HG03354 (cell line): ENCODE results near the gene ACER3.
"Not testable (repeated sequence)": the region's sequence is repeated elsewhere in the genome, so short reads cannot be mapped to it uniquely, and the experiment has no call there.

Experiments
- ATAC-seq: cut with Tn5 transposase; IDR thresholded peaks from one replicate; pipeline ENCODE4 v1.9.1; 2021; ENCODE audit warnings: mild to moderate bottlenecking; ENCODE audit not compliant: unreplicated experiment, poor library complexity, severe bottlenecking

ACER3 gene

GRCh38 chr11:76835928-76836612 lies 24.6 kb upstream of the ACER3 start:
- no peak for ATAC-seq

GRCh38 chr11:76836613-76837291 lies 24.0 kb upstream of the ACER3 start:
- ATAC-seq: no peak

GRCh38 chr11:76837696-76838677 lies 22.7 kb upstream of the ACER3 start:
- no peak for ATAC-seq

- no peak for ATAC-seq
Measured at GRCh38 chr11:76838678-76839068, 22.0 kb upstream of the ACER3 start.

GRCh38 chr11:76839311-76839710 lies 21.4 kb upstream of the ACER3 start:
- ATAC-seq: no peak

GRCh38 chr11:76841923-76842452 lies 18.7 kb upstream of the ACER3 start:
- ATAC-seq: no peak

- ATAC-seq: no peak
Measured at GRCh38 chr11:76843907-76844306, 16.8 kb upstream of the ACER3 start.

- no peak for ATAC-seq
Measured at GRCh38 chr11:76844511-76844910, 16.2 kb upstream of the ACER3 start.

GRCh38 chr11:76845069-76845468 lies 15.6 kb upstream of the ACER3 start:
- ATAC-seq: no peak

- no peak for ATAC-seq
Measured at GRCh38 chr11:76846441-76846840, 14.3 kb upstream of the ACER3 start.

GRCh38 chr11:76849376-76849775 lies 11.3 kb upstream of the ACER3 start:
- no peak for ATAC-seq

- ATAC-seq: no peak
Measured at GRCh38 chr11:76850130-76850529, 10.6 kb upstream of the ACER3 start.

GRCh38 chr11:76850815-76851214 lies 9.9 kb upstream of the ACER3 start:
- ATAC-seq: no peak

- no peak for ATAC-seq
Measured at GRCh38 chr11:76854709-76855108, 6.0 kb upstream of the ACER3 start.

GRCh38 chr11:76855670-76856069 lies 5.0 kb upstream of the ACER3 start:
- ATAC-seq: not testable (repeated sequence)

GRCh38 chr11:76856106-76856505 lies 4.6 kb upstream of the ACER3 start:
- no peak for ATAC-seq

GRCh38 chr11:76856571-76856970 lies 4.1 kb upstream of the ACER3 start:
- no peak for ATAC-seq

- ATAC-seq: no peak
Measured at GRCh38 chr11:76857781-76858410, 2.8 kb upstream of the ACER3 start.

- ATAC-seq: no peak
Measured at GRCh38 chr11:76859708-76860227, 950 bp upstream of the ACER3 start.
